Pancreas (tissue), 10 donors: Measurements from ENCODE around the gene AHCTF1. TPM values are rescaled to one million over a fixed set of nuclear protein-coding genes. Genes with fewer than 3 reads are reported as not detected.

ENCODE experiments used
- ATAC-seq, 4 donors: fragments of 200-7000 bp; cut with Tn5 transposase; one replicate each; pipeline versions ENCODE4 v1.8.0 to v1.9.1; 2020; ENCODE audit warnings: mild to moderate bottlenecking in 4 of 4, moderate library complexity in 4 of 4
- DNase-seq, 6 donors: peaks; one replicate each; pipeline ENCODE4 v3.0.0-alpha.2; 2020
- FAIRE-seq: peaks from 2 replicates; lab custom pipeline; 2012; peaks lifted over from hg19 to GRCh38; lab: Jason Lieb, UNC
- H3K27ac ChIP-seq, 4 donors: fragments of 200-600 bp; sonication (generic); 1 replicate in 3 of 4; 2 replicates in 1 of 4; pipeline versions ENCODE4 v1.5.0 to v1.8.0; 2020
- H3K27me3 ChIP-seq, 4 donors: fragments of 200-600 bp; one replicate each; pipeline ENCODE4 v1.8.0; 2021
- H3K36me3 ChIP-seq, 3 donors: fragments of 200-600 bp; sonication (generic) in 1 of 3; one replicate each; pipeline versions ENCODE4 v1.5.0 to v1.8.0; 2020 to 2021
- H3K4me1 ChIP-seq, 3 donors: fragments of 200-600 bp; one replicate each; pipeline ENCODE4 v1.8.0; 2021
- H3K4me3 ChIP-seq, 4 donors: fragments of 200-600 bp; sonication (generic) in 2 of 4; one replicate each; pipeline versions ENCODE4 v1.5.0 to v1.8.0; 2020 to 2021
- H3K9me3 ChIP-seq, 4 donors: fragments of 200-600 bp; one replicate each; pipeline ENCODE4 v1.8.0; 2021
- WGBS, 2 donors: extraction: QIAGEN DNeasy Blood & Tissue Kit; methylation state at CpG; one replicate each; pipeline ENCODE4 v1.1.7; 2013; 5-methylcytosine and 5-hydroxymethylcytosine counted together
- intact Hi-C, 3 donors: fragments of 100-400 bp; cut with DNase I; formaldehyde crosslinking; loops; one replicate each; pipeline versions ENCODE4 v1.11.1 to v1.14.2; 2022
- polyA plus RNA-seq, 2 donors: library from polyadenylated mRNA; stranded (reverse); fragments of 200-250 nt; gene quantifications; one replicate each; pipeline ENCODE4 v1.2.3, GENCODE V29; 2013
- total RNA-seq, 6 donors: library from RNA; stranded (reverse); fragmentation: NEBNext Ultra II Directional in 4 of 6; extraction: Animal tissue kit (Norgen Biotek cat#: 25700) in 4 of 6; gene quantifications; one replicate each; pipeline versions ENCODE4 v1.2.1 to v1.2.4, GENCODE V29; 2021 to 2023
- TF ChIP-seq, protein P1 (sequence below), 4 donors: fragments of 200-600 bp; sonication (generic) in 3 of 4; IDR thresholded peaks; one replicate each; pipeline versions ENCODE4 v1.5.0 to v1.8.0; 2021; ENCODE audit warnings: antibody characterized with exemption in 4 of 4
- donor health status: healthy with polysubstance abuse.
- donor health status: DM: no; HTN: no; CAD: no; lungs with moderate emphysema.
- donor health status: DM: no; HTN: no; CAD: no.
- donor health status: control.
- donor health status: control.
- donor health status: Bipolar disorder and iron deficiency.
- donor health status: DM: yes; HTN: yes; CAD: no.
- donor health status: DM: no; HTN: no; CAD: no.
- donor health status: DM: no; HTN: no; CAD: no.
- donor health status: DM: yes; HTN: yes; CAD: no.

Gene AHCTF1, protein sequence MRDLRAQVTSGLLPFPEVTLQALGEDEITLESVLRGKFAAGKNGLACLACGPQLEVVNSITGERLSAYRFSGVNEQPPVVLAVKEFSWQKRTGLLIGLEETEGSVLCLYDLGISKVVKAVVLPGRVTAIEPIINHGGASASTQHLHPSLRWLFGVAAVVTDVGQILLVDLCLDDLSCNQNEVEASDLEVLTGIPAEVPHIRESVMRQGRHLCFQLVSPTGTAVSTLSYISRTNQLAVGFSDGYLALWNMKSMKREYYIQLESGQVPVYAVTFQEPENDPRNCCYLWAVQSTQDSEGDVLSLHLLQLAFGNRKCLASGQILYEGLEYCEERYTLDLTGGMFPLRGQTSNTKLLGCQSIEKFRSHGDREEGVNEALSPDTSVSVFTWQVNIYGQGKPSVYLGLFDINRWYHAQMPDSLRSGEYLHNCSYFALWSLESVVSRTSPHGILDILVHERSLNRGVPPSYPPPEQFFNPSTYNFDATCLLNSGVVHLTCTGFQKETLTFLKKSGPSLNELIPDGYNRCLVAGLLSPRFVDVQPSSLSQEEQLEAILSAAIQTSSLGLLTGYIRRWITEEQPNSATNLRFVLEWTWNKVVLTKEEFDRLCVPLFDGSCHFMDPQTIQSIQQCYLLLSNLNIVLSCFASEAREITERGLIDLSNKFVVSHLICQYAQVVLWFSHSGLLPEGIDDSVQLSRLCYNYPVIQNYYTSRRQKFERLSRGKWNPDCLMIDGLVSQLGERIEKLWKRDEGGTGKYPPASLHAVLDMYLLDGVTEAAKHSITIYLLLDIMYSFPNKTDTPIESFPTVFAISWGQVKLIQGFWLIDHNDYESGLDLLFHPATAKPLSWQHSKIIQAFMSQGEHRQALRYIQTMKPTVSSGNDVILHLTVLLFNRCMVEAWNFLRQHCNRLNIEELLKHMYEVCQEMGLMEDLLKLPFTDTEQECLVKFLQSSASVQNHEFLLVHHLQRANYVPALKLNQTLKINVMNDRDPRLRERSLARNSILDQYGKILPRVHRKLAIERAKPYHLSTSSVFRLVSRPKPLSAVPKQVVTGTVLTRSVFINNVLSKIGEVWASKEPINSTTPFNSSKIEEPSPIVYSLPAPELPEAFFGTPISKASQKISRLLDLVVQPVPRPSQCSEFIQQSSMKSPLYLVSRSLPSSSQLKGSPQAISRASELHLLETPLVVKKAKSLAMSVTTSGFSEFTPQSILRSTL (N-terminal part only)
- total RNA-seq (10 to 100 TPM; 11.1 to 14.6 (median 11.7) TPM), polyA plus RNA-seq (1 to 10 TPM; 4.8 to 7.4 TPM)

DNA sequence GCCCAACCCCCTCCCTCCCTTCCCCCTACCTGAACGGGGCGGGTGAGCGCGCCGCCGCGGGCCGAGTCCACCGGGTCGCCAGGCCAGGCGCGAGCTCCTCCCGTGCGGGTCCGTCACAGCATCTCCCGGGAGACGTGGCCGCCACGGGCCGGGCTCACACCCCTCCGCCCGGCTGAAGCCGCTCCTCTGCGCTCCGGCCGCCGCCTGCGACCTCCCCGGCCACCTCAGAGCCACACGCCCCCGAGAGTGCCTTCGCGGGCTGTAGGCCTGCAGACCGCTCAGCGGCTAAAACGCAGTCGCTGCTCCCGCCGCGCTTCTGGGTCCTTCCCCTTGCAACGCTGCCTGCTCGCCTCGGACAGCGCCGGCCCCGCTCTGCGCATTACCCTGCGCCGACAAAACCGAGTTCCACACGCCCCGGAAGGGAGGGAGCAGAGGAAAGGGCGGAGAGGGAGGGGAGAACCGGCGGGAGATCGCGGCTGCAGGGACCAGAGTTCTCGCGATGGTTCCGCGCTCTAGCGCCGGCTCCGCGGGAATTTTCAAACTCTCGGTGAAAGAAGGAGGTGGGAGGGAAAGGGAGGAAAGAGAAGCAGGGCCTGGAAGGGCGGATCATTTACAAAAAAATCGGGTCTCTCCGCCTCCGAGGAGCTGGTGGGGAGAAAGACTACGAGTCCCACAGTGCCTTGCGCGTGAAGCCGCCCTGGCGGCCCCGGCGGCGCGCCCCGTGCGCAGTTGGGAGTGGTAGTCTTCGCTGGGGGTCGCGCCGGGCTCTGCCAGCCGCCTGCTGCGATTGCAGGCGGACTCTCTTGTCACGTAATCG lies at the start of gene AHCTF1:
Gene AHCTF1 (minus strand): TSS at position 400 of the 817 bp plus-strand sequence. CDS start 13,578 bp downstream, outside the sequence.
- H3K4me1 ChIP-seq, result peaks cover 0 to 8% (median 5%) of the 10 kb centered on the region in 3 donors
- WGBS, 2 donors, result 0% methylated on average over 69 to 90 of the region's 90 CpGs
- no peaks in the 10 kb centered on the region for H3K27me3 ChIP-seq
- ATAC-seq (peak; percentile 95 to 99 (median 98)), FAIRE-seq (peak; percentile 63), DNase-seq (peak; percentile 92 to 96 (median 95))
- H3K27ac ChIP-seq, result peak within 1 kb of the TSS; percentile 81 to 95 (median 90)
- H3K36me3 ChIP-seq, result no peaks in the 10 kb centered on the region
- peak within 1 kb of the TSS; percentile 84 to 93 (median 88) for H3K4me3 ChIP-seq
- TF ChIP-seq, protein P1, sequence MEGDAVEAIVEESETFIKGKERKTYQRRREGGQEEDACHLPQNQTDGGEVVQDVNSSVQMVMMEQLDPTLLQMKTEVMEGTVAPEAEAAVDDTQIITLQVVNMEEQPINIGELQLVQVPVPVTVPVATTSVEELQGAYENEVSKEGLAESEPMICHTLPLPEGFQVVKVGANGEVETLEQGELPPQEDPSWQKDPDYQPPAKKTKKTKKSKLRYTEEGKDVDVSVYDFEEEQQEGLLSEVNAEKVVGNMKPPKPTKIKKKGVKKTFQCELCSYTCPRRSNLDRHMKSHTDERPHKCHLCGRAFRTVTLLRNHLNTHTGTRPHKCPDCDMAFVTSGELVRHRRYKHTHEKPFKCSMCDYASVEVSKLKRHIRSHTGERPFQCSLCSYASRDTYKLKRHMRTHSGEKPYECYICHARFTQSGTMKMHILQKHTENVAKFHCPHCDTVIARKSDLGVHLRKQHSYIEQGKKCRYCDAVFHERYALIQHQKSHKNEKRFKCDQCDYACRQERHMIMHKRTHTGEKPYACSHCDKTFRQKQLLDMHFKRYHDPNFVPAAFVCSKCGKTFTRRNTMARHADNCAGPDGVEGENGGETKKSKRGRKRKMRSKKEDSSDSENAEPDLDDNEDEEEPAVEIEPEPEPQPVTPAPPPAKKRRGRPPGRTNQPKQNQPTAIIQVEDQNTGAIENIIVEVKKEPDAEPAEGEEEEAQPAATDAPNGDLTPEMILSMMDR (IDR thresholded peaks at IDR 0.05), result no peak
- no peaks in the 10 kb centered on the region for H3K9me3 ChIP-seq
- intact Hi-C loops, result no loop called here

GRCh38 chr1:246978785-246979184 lies 47.0 kb upstream of the AHCTF1 start:
- 92 to 98% methylated on average over 6 of the region's 6 CpGs for WGBS, 2 donors
- Histone ChIP-seq H3K36me3 (no peaks in the 10 kb centered on the region), H3K9me3 (no peaks in the 10 kb centered on the region), H3K4me3 (no peak overlapping the region), H3K4me1 (no peaks in the 10 kb centered on the region), H3K27me3 (no peaks in the 10 kb centered on the region), H3K27ac (no peak overlapping the region)
- TF ChIP-seq, protein P1 (IDR thresholded peaks at IDR 0.05), result no peak
- ATAC-seq, result no peak
- DNase-seq, result no peak
- intact Hi-C loops, result no loop called here
- FAIRE-seq, result no peak

GRCh38 chr1:246978281-246978680 lies 46.5 kb upstream of the AHCTF1 start:
- no peak for FAIRE-seq
- H3K36me3 ChIP-seq, result no peaks in the 10 kb centered on the region
- intact Hi-C loops, result no loop called here
- no peak overlapping the region for H3K4me3 ChIP-seq
- ATAC-seq, result no peak
- H3K9me3 ChIP-seq, result no peaks in the 10 kb centered on the region
- no peak for DNase-seq
- TF ChIP-seq, protein P1 (IDR thresholded peaks at IDR 0.05), result no peak
- H3K27ac ChIP-seq, result no peak overlapping the region
- H3K4me1 ChIP-seq, result no peaks in the 10 kb centered on the region
- H3K27me3 ChIP-seq, result no peaks in the 10 kb centered on the region
- WGBS, 2 donors, result 91 to 96% methylated on average over 2 of the region's 2 CpGs

DNA sequence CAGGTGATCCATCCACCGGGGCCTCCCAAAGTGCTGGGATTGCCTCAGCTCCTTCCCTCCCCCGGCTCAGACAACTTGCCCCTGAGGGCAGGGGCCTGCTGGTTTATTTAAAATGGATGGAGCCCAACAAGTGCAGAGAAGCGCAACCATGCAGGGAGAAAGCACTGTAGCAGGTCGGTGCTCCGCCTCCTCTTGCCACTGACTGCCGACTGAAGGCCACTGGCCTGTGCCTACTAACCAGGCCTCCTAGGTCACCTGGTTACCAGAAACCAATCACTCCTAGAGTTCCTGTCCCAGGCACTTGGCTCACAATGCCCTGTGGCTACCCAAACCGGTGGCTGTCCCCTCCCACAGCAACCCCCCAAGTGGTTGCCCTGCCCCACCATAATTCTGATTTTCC lies 40.2 kb upstream of the AHCTF1 start:
- intact Hi-C loops, result no loop called here
- Histone ChIP-seq H3K4me1 (no peaks in the 10 kb centered on the region), H3K4me3 (no peak overlapping the region), H3K9me3 (no peaks in the 10 kb centered on the region), H3K27ac (no peak overlapping the region), H3K36me3 (no peaks in the 10 kb centered on the region), H3K27me3 (no peaks in the 10 kb centered on the region)
- no peak for DNase-seq
- no peak for FAIRE-seq
- TF ChIP-seq, protein P1 (IDR thresholded peaks at IDR 0.05), result no peak
- ATAC-seq, result no peak
- WGBS, 2 donors, result 95 to 96% methylated on average over 7 of the region's 7 CpGs
